K562 (cell line): ENCODE results near the gene IFT122.

Experiments used
- CREB3L1 ChIP-seq: fragments of 450-650 bp; IDR thresholded peaks from 2 replicates; pipeline ENCODE4 v1.6.1; 2014; ENCODE audit warnings: low read depth, mild to moderate bottlenecking, moderate library complexity, borderline replicate concordance
- CTCF ChIP-seq, 3 experiments: IDR thresholded peaks in 2 of 3; conservative IDR thresholded peaks in 1 of 3; 2 replicates each; pipeline ENCODE4 v1.5.1; 2011 to 2012; ENCODE audit warnings: low read length in 3 of 3, mild to moderate bottlenecking in 3 of 3, control low read depth in 2 of 3, improper control_type of control experiment in 1 of 3, inconsistent platforms in 1 of 3, low read depth in 1 of 3, mixed read lengths in 1 of 3, moderate library complexity in 1 of 3; ENCODE audit not compliant: insufficient read depth in 2 of 3
- HIVEP1 ChIP-seq: fragments of 250-450 bp; sonication (Bioruptor Pico); IDR thresholded peaks from 2 replicates; pipeline ENCODE4 v1.4.0; 2020; ENCODE audit warnings: mild to moderate bottlenecking
- KAT7 ChIP-seq: sonication (generic); formaldehyde crosslinking; IDR thresholded peaks from 2 replicates; pipeline ENCODE4 v1.8.0; 2022; ENCODE audit warnings: missing genetic modification reagents, mild to moderate bottlenecking, borderline replicate concordance
- POLR2A ChIP-seq: fragments of 450-650 bp; conservative IDR thresholded peaks from 2 replicates; pipeline ENCODE4 v1.6.1; 2016
- POLR2B ChIP-seq: fragments of 450-650 bp; IDR thresholded peaks from 2 replicates; pipeline ENCODE4 v1.6.1; 2018; ENCODE audit warnings: low read depth; ENCODE audit not compliant: partially characterized antibody
- SRF ChIP-seq, 2 experiments: fragments of 250-450, 450-650 bp in 1 of 2; sonication (Bioruptor Pico) in 1 of 2; sonication (generic) in 1 of 2; formaldehyde crosslinking; IDR thresholded peaks; 2 replicates each; pipeline versions ENCODE4 v1.5.0 to v1.5.1; 2020 to 2022; ENCODE audit warnings: mild to moderate bottlenecking in 1 of 2, missing genetic modification reagents in 1 of 2
- ZNF165 ChIP-seq: fragments of 250-450 bp; sonication (Bioruptor Pico); IDR thresholded peaks from 2 replicates; pipeline ENCODE4 v1.4.0; 2020; ENCODE audit warnings: borderline replicate concordance

GRCh38 chr3:129462361-129462968, 22.4 kb downstream of the IFT122 start:
- TF ChIP-seq CREB3L1, result no peak
- no peak for TF ChIP-seq ZNF165 (CRISPR knock-in tag)
- no peak for TF ChIP-seq CTCF (IDR thresholded peaks at IDR 0.05 in 2 of 3, conservative IDR thresholded peaks at IDR 0.05 in 1 of 3; ENCODE audit: insufficient read depth in 2 of 3, low read depth in 1 of 3, low read length in 3 of 3)
- TF ChIP-seq KAT7 (CRISPR knock-in tag), result no peak
- TF ChIP-seq POLR2A, result no peak
- TF ChIP-seq SRF (CRISPR knock-in tag; IDR thresholded peaks at IDR 0.05), result no peak
- no peak for TF ChIP-seq POLR2B
- no peak for TF ChIP-seq HIVEP1
